Panc1 (cell line): ENCODE results near the gene GRM1.

Experiments
- CTCF ChIP-seq: fragments of 450-650 bp; IDR thresholded peaks from 2 replicates; pipeline ENCODE4 v1.5.1; 2017; ENCODE audit warnings: mild to moderate bottlenecking
- POLR2AphosphoS5 ChIP-seq: IDR thresholded peaks from 2 replicates; pipeline ENCODE4 v1.6.1; 2012; ENCODE audit warnings: mild to moderate bottlenecking, low read depth, low read length, moderate library complexity
- REST ChIP-seq, 2 experiments: IDR thresholded peaks; 2 replicates each; pipeline ENCODE4 v1.6.1; 2011 to 2012; ENCODE audit warnings: low read depth in 2 of 2, control low read depth in 1 of 2, low read length in 1 of 2, mild to moderate bottlenecking in 1 of 2, moderate library complexity in 1 of 2; ENCODE audit not compliant: insufficient read depth in 1 of 2
- SIN3A ChIP-seq: IDR thresholded peaks from 2 replicates; pipeline ENCODE4 v1.6.1; 2012; ENCODE audit warnings: low read depth, mild to moderate bottlenecking, low read length, moderate library complexity, borderline replicate concordance; ENCODE audit not compliant: insufficient read depth
- TCF7L2 ChIP-seq: IDR thresholded peaks from 2 replicates; pipeline ENCODE4 v1.6.1; 2011; ENCODE audit warnings: mild to moderate bottlenecking, low read depth, low read length, inconsistent platforms

GRCh38 chr6:146287691-146288369 is 259.0 kb downstream of the GRM1 start:
- no peak for TF ChIP-seq POLR2AphosphoS5
- TF ChIP-seq CTCF: no peak
- TF ChIP-seq REST (IDR thresholded peaks at IDR 0.05; ENCODE audit: insufficient read depth in 1 of 2, low read depth in 2 of 2, low read length in 1 of 2): no peak
- TF ChIP-seq SIN3A: no peak
- TF ChIP-seq TCF7L2: no peak
